HG03575 (cell line): ENCODE data around the gene VWA5A.
"Not testable (repeated sequence)": the region's sequence is repeated elsewhere in the genome, so short reads cannot be mapped to it uniquely, and the experiment has no call there.

Experiments
- ATAC-seq: cut with Tn5 transposase; IDR thresholded peaks from one replicate; pipeline ENCODE4 v1.9.1; 2021; ENCODE audit not compliant: unreplicated experiment, insufficient number of reproducible peaks, low FRiP score; ENCODE audit errors: extremely low read depth

The VWA5A gene

DNA sequence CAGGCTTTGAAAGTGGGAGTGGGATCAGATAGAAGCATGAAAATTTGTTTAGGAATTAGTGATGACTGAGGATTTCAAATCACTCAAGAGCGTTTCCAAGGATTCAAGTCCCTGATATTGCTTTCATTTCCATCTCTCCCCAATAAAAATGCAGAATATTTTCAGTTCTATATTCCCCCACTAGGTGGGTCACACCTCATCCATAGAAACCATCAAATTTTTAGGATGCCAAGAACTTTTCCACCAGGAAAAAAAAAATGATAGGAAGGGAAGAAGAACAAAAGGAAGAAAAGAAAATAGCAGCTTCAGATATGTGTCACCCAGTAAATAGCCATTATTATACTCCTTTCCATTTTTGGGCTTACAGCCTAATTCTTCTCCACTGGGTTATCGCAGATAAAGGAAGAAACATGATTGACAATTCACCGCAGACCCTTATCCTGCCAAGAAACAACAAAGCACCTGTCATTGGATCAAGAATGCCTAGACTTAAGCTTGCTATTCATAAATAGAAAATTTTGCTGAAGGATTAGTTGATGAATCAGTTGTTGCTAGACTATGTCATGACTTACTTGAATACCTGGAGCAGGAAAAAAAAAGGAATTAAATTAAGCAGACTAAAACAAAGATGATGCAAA, 37.6 kb downstream of the VWA5A start:
- no peak for ATAC-seq

DNA sequence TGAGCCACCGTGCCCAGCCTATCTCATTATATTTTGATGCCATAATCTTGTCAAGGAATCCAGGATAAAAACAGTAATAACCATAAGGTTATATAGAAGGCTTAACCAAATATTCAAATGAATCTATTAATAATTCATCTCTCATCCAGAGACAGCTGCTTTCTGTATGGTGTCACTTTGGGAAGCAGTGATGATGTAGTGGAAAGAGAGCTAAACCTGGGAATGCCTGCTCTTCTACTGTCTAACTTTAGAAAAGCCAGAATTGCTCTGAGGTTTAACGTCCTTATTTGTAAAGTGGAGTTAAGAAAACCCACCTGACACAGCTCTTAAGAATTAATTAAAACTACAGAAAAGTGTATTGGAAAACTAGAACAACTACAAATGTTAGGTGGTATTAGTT, 38.6 kb downstream of the VWA5A start:
- ATAC-seq = no peak

DNA sequence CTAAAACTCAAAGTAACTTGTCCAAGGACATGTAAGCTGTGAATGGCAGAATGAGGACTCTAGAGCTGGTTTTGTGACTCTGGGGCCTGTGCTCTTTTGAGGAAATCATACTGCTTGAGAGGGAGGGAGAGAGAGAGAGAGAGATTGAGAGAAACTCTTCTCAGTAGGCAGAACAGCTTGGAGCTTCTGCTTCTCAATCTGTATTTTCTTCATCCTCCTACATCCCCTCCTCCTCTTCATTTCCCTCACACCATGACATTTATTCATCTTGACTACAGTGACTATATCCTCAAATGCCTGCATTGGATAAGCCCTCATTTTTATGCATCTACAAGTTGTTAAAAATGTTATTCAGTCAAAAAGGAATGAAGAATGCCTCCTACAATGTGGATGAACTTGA, 44.2 kb downstream of the VWA5A start:
- ATAC-seq = no peak

DNA sequence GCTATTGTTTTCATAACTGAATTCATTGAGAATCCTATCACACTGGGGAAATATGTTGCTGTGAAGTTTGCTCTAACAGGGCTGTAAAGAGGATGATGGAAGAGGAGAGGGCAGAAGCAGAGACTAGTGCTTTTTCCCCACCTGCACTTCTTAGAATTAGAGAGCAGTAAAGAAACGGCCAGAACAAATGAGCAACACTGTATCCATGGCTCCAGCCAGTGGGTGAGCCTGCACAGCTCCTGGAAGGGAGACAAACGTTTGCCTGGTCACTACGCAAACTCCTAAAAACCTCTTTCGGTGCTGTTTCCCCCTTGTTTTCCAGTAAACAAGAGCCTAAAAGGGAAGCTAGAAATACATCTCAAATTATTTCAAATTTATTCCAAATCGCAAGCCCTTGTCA, 45.7 kb downstream of the VWA5A start:
- no peak for ATAC-seq

DNA sequence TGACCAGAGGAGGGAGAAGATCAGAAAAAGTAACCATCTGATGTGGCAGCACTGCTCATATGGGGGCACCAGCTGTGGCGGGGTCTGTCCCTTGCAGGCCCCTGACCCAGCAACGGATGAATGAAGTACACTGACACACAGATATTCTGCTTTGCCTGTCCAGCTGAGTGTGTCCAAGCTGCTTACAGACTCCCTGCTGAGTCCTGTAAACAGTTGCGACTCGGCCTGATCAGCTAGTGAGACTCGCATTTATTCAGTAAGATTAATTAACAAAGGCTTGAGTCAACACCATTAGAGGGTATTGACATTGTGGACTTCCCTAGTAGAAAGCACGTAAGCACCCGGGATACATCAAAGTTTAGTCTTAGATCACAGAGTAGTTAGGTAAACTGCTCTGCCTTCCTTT, 52.6 kb downstream of the VWA5A start:
- ATAC-seq = no peak

DNA sequence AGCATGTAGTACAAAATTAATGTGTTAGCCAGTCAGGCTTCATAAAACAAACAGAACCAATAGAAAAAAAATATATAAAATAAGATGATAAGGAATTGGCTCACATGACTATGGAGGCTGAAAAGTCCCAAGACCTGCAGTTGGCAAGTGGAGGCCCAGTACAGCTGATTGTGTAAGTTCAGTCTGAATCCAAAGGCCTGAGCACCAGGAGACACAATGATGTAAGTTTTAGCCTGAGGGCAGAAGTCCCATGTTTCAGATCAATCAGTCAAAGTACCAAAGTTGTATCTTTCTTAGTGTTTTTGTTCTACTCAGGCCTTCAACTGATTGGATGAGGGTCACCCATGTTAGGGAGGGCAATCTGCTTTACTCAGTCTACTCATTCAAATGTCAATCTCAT, 53.5 kb downstream of the VWA5A start:
- ATAC-seq = no peak

DNA sequence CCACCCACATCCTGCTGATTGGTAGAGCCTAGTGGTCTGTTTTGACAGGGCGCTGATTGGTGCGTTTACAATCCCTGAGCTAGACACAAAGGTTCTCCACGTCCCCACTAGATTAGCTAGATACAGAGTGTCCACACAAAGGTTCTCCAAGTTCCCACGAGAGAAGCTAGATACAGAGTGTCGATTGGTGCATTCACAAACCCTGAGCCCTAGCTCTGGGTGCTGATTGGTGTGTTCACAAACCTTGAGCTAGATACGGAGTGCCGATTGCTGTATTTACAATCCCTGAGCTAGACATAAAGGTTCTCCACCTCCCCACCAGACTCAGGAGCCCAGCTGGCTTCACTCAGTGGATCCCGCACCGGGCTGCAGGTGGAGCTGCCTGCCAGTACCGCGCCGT, 55.1 kb downstream of the VWA5A start:
- not testable (repeated sequence) for ATAC-seq

DNA sequence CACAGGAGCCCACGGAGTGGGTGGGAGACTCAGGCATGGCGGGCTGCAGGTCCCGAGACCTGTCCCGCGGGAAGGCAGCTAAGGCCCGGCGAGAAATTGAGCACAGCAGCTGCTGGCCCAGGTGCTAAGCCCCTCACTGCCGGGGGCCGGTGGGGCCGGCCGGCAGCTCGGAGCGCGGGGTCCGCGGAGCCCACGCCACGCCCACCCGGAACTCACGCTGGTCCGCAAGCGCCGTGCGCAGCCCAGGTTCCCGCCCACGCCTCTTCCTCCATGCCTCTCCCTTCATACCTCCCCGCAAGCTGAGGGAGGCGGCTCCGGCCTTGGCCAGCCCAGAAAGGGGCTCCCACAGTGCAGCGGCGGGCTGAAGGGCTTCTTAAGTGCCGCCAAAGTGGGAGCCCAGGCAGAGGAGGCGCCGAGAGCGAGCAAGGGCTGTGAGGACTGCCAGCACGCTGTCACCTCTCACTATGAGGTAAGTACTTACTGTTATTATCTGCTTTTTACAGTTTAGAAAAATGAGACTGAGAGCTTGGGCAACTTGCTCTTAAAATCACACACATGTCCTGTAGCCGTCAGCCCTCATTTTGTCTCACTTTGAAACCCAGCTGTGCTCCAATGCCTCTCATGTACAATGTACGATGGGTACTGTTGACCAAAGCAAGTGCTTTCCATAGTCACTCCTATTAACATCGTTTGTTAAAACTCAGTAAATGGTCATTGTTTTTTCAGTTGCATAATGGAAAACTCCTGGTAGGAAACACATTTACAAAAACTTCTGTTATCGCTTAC, 55.7 kb downstream of the VWA5A start:
- ATAC-seq = no peak

DNA sequence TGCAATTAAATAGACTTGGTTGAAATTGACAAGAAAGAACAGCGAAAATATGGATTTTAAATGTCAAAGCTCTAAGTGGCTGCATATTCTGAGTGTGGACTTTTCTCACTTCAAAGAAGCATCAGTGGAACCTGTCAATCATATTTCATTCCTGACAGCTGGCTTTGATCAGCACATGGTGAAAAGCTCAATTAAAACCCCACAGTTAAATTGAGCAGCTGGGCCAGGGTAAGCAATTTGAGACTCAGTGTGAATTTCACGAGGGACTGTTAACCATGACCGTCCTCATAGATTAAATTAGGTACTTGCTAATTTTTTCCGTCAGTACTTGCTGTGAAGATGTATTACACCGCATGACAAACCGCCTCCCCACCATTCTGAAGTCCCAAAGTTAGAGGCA, 56.9 kb downstream of the VWA5A start:
- no peak for ATAC-seq

DNA sequence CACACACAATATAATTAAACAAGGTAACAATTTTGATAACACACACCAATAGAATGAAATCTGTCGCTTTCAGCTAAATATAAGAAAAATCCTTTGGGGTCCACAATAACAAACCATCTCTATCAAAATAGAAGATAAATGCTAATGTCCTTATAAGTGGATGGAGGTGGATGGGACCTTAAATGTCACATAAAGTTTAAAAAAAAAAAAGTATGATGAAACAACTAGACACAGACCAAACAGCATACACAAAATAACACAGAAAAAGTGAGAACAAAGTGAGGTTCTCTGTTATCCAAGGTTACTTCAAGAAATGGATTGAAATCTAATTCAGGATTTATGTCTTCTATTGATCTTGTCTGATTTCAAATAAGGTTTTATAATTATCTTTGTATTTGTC, 57.3 kb downstream of the VWA5A start:
- ATAC-seq = no peak

DNA sequence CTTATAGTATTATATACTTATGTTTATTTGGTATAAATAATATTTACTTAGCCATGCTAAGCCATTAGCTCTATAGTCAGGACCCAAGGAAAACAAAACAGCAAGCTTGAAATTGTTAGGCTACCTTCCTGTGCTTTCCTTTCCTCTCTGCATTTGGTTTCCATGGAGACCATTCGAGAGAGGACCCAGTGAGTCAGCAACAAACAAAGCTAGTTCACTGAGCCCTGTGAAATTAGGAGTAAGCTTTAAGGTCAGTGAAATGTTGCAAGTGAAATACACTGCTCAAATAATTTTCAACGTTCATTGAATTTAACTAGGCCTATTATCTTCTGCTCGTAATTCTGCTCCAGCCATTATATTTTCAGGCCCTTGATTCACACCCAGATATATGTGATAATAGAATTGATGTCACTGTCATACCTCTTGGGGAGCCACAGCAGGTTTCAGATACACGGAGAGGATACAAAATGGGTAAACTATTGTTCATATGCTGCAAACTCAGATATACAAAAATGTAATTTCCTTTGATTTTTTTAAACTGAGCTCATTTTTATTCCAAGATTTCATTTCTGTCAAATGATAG, 58.8 kb downstream of the VWA5A start:
- no peak for ATAC-seq

DNA sequence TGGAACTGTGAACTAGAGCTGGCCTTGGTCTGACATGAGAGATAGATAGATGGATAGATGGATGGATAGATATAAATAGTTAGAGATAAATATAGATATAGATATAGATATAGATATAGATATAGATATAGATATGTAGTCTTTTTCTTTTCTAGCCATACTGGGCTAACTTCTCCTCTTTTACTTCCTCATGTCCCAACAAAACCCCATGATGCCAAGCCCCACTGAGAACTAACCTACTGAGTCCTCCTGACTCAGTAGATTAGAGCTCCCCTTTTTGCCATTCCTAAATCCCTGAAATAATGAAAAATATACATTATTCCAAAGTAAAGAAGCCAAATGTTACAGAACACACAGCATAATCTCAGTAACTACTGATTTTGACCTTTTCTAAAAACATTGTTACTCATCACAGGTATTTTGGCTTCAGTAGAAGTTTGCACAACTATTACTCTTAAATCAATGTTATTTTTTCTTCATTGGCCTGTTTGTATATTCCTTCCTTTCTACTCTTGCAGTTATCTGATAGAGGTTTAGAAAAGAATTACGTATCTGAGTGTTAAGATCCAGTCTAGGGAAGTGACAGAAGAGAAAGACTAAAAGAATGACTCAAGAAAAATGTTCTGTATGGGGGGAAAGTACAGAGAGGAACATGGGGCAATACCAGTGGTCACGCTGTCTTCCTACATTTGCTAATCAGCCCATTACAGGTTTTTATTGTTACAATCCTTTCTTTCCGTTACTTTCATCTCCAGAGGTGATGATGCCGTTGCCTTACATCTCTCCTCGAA, 61.9 kb downstream of the VWA5A start:
- no peak for ATAC-seq

DNA sequence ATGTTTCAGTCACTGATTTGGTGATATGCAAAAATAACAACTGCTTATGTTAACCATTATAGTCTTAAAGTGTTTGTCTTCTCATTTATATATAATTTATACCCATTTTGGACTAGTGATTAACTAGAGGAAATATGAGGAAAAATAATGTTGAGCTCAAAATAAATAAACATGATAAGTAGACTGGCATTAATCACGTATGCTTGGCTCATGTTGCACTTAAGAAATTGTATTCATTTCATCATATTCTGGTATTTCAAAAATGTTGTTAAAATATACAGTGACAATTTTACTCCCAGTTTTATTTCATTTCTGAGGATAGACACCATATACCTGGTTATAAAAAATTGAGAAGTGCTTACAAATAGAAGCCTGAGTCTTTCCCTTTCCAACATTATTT, 64.1 kb downstream of the VWA5A start:
- no peak for ATAC-seq

DNA sequence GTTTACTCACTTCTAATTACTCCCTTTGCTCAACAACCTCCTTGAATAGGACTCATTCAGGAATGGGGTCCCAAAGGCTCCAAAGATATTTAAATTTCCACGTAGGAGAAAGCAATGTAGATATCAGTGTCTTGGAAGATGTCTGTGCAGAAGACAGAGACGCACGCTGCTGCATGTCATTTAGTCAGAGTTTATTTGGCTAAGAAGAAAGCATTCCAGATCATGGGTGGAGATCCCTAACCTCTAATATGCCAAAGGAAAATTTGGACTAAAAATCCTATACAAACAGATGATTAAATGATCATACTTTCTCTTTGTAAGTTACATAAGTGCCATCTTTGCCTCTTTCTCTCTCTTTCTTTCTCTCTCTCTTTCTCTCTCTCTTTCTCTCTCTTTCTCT, 67.8 kb downstream of the VWA5A start, which contains the start of gene OR10D3:
OR10D3 (plus strand) TSS at position 278 of the 400 bp plus-strand sequence. CDS start 1,925 bp downstream, outside the sequence.
- ATAC-seq = no peak

DNA sequence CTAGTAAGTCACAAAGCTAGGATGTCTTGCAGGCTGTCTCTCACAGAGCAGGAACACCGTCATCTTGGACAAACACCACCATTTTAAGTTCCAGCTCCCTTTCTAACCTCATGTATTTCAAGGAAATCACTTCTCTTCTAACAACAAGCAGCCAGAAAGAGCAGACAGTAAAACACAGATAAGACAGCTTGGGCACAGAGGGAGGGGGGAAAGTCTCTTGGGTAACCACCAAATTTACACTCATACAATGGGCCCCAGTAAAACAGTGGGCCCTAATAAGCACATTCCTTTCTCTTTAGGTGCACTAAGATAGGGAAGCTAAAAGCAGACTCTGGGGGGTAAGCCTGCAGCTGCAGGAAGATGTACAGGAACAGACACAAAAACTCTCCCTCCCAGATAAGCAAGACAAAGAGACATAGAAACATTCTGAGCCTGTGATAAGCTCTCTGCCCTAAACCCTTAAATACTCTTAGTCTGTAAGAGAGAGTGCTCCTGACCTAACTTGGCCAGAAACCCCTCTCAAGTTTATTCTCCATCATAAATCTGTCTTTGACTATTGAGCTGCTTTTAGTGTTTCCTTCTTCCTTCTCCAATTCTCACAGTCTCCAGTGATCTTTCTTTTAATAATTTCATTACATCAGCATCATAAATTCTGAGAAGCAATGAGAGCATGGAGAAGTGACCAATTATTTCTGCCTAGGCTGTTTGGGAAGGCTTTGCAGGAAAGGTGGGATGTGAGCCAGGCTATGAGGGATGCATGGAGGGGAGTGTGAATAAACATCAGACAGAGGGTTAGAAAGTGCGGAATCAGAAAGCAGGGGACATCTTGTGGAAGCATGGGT, 75.3 kb downstream of the VWA5A start:
- no peak for ATAC-seq

DNA sequence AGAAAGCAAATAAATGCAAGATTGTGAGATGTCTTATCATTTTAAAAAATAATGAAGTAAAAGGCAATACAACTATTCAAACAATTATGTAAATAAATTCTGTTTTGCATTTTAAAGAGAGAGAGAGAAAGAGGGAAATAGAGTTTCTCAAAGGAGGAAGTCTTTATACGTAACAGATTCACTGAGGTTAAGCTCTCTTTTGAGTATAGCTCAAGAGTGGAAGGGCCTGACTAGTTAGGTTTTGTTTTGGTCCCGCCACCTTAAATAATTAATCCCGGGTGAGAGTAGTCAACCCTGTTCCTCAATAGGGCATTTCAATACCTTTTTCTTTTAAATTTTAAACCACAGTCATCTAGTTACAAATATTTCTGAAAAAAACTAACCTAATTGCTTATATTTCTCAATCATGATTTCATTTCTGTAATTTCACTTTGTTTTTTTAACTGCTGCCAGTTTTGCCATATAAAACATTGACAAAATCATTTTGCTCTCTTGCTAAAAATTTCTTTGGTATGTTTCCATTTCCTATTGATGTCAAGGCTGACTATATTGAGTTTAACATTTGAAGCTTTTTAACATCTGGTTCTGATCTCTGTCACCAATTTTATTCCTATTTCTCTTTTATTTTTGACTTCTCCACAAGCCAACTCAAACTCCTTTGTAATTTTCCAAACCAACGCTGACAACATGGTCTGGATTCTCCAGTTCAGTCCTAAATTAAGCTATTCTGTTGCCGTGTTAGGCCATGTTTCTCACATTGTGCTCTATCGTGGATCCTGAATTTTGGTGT, 78.2 kb downstream of the VWA5A start:
- ATAC-seq = no peak

DNA sequence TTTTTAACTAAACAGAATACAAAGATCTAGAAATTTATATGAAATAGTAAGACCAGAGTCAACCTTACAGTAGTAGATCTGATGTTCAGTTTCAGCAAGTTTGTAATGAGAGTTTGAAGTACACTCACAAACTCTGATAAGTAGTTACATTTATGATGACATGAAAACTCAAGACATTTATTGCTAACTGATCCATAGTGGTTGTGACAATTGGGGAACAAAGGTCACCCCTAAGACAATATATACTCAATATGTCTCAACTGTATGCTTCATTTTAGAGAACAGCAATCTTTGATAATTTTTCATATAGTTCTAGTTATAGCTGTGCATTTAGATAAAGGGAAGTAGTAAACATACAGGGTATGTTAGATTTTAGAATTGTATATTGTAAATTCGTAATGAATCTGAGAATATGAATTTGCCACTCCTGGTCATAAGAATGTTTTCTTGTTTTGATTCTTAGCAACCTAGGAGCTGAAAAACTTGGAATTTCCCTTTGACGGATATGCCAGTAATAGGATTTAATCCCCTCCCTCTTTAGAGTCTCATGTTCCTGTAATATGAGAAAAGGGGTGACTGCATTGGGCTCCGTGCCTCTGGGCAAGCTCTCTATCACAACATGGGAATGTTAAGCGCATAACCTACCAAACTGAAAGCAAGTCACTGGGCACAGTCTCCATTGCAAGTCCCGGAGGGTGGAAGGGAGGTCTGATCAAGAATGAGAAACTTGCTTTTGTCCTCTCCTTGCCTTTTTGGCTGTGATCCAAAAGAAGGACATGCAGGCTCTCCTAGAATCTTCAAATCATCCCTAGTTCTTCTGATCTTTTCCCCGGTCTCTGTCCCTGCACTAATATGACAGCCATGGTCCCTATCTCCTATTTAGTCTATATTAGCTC, 79.3 kb downstream of the VWA5A start:
- no peak for ATAC-seq
